Nucleus accumbens (tissue), 56 donors: ENCODE measurements around the gene UGT1A7.
A peak's percentile ranks its signal among the peaks of the same experiment; 100 is the strongest.

Source experiments
- DNase-seq, 56 donors: peaks; one replicate each; lab custom pipeline; 2025; lab: John Stamatoyannopoulos, UW

The UGT1A7 gene

GRCh38 chr2:233794128-233794658 is 112.5 kb downstream of the UGT1A7 start:
- no peak for DNase-seq

DNA sequence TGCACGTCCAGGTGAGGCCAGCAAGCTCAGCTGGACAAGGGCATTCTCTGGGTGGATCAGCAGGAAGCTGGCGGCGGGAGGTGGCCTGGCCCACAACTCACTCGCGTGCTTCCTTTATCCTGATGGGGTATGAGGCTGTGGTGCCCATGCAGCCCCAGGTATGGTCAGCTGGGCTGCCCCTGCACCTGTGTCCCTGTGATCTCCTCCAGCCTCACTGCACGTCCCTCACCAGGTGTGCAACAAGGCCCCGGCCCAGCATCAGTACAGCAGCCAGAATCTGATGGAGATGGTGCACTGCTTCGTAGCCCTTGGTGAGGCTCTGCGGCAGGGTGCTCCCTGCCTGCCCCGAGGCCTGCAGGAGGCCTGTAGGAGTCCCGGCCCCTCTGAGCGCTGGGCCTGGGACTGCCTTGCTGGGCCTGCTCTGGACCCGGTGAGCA is 114.1 kb downstream of the UGT1A7 start:
- no peak for DNase-seq

GRCh38 chr2:233796254-233796653 is 114.6 kb downstream of the UGT1A7 start:
- no peak for DNase-seq

DNA sequence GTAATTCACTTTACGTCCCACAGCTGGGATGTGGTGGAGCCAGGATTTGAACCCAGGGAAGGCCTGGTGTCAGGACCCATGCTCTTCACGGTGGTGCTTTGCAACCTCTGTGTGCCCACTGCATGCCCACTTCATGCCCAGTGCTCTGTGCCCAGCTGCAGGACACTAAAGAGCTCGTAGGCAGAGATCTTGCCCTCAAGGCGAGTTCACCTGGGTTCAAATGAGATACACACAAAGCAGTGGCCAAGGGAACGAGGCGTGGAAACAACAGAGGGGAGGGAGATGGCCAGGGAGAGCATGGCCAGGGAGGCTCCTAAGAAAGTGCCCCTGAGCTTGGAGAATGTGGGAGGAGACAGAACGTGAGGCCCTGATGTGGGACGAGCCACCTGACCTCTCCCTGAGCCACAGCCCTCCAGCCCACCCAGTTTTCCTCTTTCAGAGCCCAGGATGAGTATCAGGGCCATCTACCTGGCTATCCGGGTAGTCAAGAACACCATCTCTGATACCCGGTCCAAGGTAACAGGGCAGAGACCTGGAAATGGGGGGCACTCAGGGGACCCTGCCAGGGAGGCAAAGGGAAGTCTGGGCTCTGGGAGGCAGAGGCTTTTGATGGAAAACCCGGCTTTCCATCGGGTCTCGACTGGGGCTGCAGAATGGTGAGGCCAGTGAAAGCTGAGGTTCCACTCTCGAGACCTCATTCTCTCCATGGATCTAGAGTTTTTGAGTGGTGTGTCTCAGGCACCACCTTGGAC is 116.8 kb downstream of the UGT1A7 start:
- DNase-seq, result no peak

GRCh38 chr2:233799087-233799665 is 117.5 kb downstream of the UGT1A7 start:
- no peak for DNase-seq

DNA sequence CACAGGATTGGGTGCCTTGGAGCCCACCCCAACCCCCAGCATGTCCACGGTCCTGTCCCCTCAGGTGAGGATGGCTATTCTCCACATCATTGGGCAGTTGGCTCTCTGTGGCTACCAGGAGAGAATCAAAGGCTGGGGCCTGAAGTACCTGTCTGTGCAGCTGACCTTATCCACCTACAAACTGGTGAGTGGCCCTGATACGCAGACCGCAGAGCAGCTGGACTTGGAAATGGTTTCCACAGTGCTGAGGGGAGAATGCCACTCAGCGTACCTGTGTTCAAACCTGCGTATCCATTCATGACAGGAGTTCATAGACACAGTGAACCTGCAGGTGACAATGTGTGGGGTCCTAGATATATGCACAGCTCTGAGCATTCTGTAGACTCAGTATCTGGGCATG is 118.0 kb downstream of the UGT1A7 start:
- DNase-seq, result no peak

- DNase-seq, result no peak
Measured at GRCh38 chr2:233800208-233800607, 118.5 kb downstream of the UGT1A7 start.

- DNase-seq, result peak in 7 of 56 donors; percentile 4 to 13 (median 10)
Measured at GRCh38 chr2:233801357-233802131, 119.8 kb downstream of the UGT1A7 start.

GRCh38 chr2:233802132-233802815 is 120.6 kb downstream of the UGT1A7 start:
- DNase-seq, result no peak

DNA sequence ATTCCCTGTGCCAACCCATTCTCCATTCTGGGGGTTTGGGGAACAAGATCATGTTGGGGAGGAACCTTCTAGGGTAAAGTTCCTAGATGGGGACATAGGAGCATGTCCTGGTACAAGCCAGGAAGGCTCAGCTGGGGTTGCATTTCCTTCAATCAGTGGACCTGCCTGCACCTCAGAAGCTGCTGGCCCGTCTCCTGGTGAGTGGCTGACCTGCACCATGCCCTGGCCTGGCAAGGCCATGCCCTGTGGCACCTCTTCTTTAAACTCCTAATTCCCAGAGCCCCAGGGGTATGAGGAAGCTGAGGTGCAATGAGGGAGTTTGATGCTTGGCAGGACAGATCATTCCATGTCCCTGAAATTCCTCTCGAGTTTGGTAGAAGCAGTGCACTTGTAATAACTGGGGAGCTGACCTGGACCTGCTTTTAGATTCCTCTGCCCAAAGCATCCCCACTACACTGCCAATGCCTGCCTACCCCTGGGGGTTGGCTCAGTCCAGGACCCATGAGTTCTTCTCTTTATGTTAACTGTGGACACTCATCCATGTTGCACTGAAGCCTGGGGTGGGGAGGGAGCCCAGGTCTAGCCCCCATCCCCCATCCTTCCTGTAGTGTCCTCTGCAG is 121.7 kb downstream of the UGT1A7 start:
- DNase-seq, result no peak

- DNase-seq, result no peak
Measured at GRCh38 chr2:233803994-233804393, 122.3 kb downstream of the UGT1A7 start.

DNA sequence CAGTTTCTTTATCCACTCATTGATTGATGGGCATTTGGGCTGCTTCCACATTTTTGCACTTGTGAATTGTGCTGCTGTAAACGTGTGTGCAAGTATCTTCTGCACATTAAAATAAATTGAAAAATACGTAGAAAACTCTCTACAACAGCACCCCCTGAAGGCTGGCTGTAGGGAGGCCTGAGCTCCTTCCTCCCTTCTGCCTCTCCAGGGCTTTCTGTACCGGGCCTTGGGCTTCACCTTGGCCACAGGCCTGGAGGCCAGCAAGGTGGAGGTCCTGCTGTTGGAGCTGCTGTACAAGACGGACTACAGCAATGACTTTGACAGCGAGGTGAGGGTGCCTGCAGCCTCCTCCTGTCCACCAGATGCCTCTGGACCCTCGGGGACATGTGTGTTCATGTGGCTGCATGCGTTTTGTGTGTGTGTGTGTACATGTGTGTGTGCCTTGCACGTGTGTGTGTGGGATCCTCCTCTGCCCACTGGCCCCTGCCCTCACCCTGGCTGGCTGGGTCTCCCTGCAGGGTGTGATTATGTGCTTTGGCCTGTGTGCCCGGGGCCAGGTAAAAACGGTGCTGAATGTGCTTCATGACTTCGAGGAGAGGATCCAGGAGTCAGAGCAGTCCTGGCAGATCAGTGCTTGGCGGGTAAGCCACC is 125.6 kb downstream of the UGT1A7 start:
- DNase-seq, result no peak

GRCh38 chr2:233807966-233808935 is 126.5 kb downstream of the UGT1A7 start:
- DNase-seq, result no peak

DNA sequence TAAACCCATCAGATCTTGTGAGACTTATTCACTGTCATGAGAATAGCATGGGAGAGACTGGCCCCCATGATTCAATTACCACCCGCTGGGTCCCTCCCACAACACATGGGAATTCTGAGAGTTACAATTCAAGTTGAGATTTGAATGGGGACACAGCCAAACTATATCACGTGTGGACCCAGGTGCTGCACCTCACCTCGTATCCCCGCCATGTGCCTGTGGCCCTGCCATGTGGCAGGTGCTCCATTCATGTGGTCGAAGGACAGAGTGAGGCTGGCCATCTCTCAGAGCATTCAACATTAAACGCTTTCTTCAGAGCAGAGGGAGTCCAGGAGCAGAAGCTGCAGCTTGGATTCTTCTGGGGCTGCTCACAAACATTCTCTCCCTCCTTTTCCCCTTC is 128.7 kb downstream of the UGT1A7 start:
- no peak for DNase-seq

GRCh38 chr2:233811087-233811486 is 129.4 kb downstream of the UGT1A7 start:
- DNase-seq, result no peak

DNA sequence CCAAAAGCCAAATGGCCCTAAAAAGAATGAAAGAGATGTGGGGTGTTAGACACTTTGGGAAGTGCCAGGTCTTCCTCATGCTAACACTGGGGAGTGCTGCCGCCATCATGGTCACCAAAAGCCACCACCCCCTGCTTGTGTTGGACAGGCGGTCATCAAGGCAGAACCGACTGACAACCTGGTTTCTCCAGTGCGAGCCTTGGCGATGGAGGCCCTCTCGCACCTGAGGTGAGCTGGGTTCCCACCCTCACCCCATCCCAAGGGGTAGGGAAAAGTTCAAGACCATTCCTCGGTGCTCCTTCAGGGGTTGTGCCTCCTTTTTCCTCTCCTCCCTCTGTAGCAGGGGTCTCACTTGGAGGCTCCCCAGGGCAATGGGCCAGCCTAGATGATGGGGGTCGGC is 130.0 kb downstream of the UGT1A7 start:
- DNase-seq, result no peak

DNA sequence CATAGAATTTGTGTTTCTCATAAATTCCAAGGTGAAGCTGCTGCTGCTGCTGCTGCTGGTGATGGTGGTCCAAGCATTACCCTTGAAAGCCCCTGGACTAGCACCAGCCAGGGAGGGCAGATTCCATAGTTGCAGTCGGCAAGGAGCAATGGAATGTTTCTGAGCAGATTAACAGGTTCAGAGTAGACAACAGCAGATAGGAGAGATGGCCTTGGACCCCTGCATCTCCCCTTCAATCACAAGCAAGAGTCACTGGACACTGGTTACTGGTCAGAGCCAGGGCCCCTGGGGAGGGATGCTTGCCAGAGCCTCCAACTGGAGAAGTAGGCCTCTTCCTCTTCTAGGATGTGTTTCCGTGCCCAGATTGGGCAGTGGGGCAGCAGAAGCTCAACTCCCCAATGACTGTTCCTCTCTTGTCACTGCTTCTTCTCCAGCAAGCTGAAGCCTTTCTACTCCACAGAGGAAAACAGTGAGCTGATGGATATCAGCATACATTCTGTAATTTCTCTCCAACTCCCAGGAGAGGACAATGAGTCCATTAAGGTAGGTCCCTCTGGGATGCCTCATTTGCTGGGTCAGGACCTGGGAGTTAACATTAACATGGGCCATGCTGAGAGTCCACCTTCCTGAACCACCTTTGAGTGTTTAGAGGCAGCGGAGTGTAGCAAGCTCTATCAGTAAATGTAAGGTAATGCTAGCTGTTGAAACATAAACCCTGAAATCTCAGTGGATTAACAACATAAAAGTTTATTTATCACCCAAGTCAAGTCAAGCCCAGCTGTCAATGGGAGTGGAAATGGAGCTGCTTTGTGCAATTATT is 131.7 kb downstream of the UGT1A7 start:
- DNase-seq, result no peak
